Naive thymus-derived CD4-positive, alpha-beta T cell (primary cell): ENCODE results near the gene CD101. TPM values are rescaled to one million over a fixed set of nuclear protein-coding genes. Genes with fewer than 3 reads are reported as not detected.

Experiments used
- ATAC-seq: fragments of 150-1000 bp; cut with Tn5 transposase; 2 replicates; pipeline ENCODE4 v1.10.0; 2021; ENCODE audit warnings: mild to moderate bottlenecking, moderate library complexity
- CTCF ChIA-PET: fragments of 350-600 bp; sonication (Branson Sonifier 250); formaldehyde crosslinking; loops from one replicate; lab custom pipeline; 2021; ENCODE audit warnings: antibody characterized with exemption; lab: Charles Lee
- POLR2A ChIA-PET: fragments of 350-600 bp; sonication (Branson Sonifier 250); formaldehyde crosslinking; loops from one replicate; lab custom pipeline; 2021; ENCODE audit warnings: antibody characterized with exemption, inconsistent platforms; lab: Charles Lee
- DNase-seq, 9 donors: peaks; one replicate each; pipeline versions ENCODE4 v3.0.0 to v3.0.0-alpha.2; 2020 to 2022; ENCODE audit warnings: mixed read lengths in 1 of 9
- H3K27ac ChIP-seq: one replicate; pipeline ENCODE4 v1.7.0; 2013; ENCODE audit warnings: mild to moderate bottlenecking, low read depth, low read length, moderate library complexity
- H3K27me3 ChIP-seq, 2 donors: one replicate each; pipeline ENCODE4 v1.7.0; 2013; ENCODE audit warnings: low read length in 2 of 2, mild to moderate bottlenecking in 2 of 2, moderate library complexity in 2 of 2; ENCODE audit not compliant: control insufficient read depth in 2 of 2, insufficient read depth in 2 of 2
- H3K36me3 ChIP-seq, 3 experiments: 1 replicate in 2 of 3; 2 replicates in 1 of 3; pipeline ENCODE4 v1.7.0; 2013; ENCODE audit warnings: low read length in 3 of 3, mild to moderate bottlenecking in 3 of 3, moderate library complexity in 1 of 3; ENCODE audit not compliant: insufficient read depth in 3 of 3, control insufficient read depth in 2 of 3
- H3K4me1 ChIP-seq, 2 donors: one replicate each; pipeline ENCODE4 v1.7.0; 2013; ENCODE audit warnings: low read length in 2 of 2, mild to moderate bottlenecking in 2 of 2, moderate library complexity in 1 of 2; ENCODE audit not compliant: control insufficient read depth in 2 of 2, insufficient read depth in 2 of 2
- H3K4me3 ChIP-seq: 2 replicates; pipeline ENCODE4 v1.7.0; 2013; ENCODE audit warnings: mild to moderate bottlenecking, low read length
- H3K9me3 ChIP-seq, 3 experiments: 1 replicate in 2 of 3; 2 replicates in 1 of 3; pipeline ENCODE4 v1.7.0; 2013; ENCODE audit warnings: low read length in 3 of 3; ENCODE audit not compliant: control insufficient read depth in 2 of 3
- H3K27ac Mint-ChIP-seq, 9 donors: one replicate each; pipeline ENCODE4 v1.8.0; 2020 to 2022; ENCODE audit warnings: mixed read lengths in 9 of 9, mild to moderate bottlenecking in 8 of 9, moderate library complexity in 5 of 9, inconsistent platforms in 2 of 9
- H3K27me3 Mint-ChIP-seq, 5 donors: one replicate each; pipeline ENCODE4 v1.8.0; 2021 to 2022; ENCODE audit warnings: mixed read lengths in 5 of 5, mild to moderate bottlenecking in 1 of 5
- H3K36me3 Mint-ChIP-seq, 5 donors: one replicate each; pipeline ENCODE4 v1.8.0; 2020 to 2022; ENCODE audit warnings: mixed read lengths in 5 of 5, mild to moderate bottlenecking in 3 of 5, inconsistent platforms in 1 of 5
- H3K4me1 Mint-ChIP-seq, 7 donors: one replicate each; pipeline ENCODE4 v1.8.0; 2020 to 2022; ENCODE audit warnings: mixed read lengths in 7 of 7, mild to moderate bottlenecking in 3 of 7, inconsistent platforms in 1 of 7
- H3K4me3 Mint-ChIP-seq, 10 donors: one replicate each; pipeline ENCODE4 v1.8.0; 2020 to 2022; ENCODE audit warnings: mild to moderate bottlenecking in 10 of 10, mixed read lengths in 10 of 10, moderate library complexity in 6 of 10, inconsistent platforms in 2 of 10
- H3K9me3 Mint-ChIP-seq, 11 donors: one replicate each; pipeline ENCODE4 v1.8.0; 2020 to 2022; ENCODE audit warnings: mixed read lengths in 11 of 11, mild to moderate bottlenecking in 4 of 11, inconsistent platforms in 1 of 11, moderate library complexity in 1 of 11
- intact Hi-C, 2 donors: fragments of 100-400 bp; cut with micrococcal nuclease; formaldehyde crosslinking; loops; one replicate each; pipeline ENCODE4 v1.15.1; 2023
- polyA plus RNA-seq, 2 donors: library from polyadenylated mRNA; unstranded; fragments of 300-500 nt; fragmentation: Illumina TruSeq; gene quantifications; one replicate each; pipeline ENCODE4 v1.2.3, GENCODE V29; 2021
- total RNA-seq, 6 experiments: library from RNA in 5 of 6; stranded (reverse) in 5 of 6; gene quantifications; 1 replicate in 5 of 6; 2 replicates in 1 of 6; pipeline ENCODE4 v1.2.3 and lab custom pipeline; 2021 to 2026

Gene CD101
- total and polyA plus RNA-seq, 7 experiments from 2014 or later: 3.9 to 15.4 (median 9.9) TPM

DNA sequence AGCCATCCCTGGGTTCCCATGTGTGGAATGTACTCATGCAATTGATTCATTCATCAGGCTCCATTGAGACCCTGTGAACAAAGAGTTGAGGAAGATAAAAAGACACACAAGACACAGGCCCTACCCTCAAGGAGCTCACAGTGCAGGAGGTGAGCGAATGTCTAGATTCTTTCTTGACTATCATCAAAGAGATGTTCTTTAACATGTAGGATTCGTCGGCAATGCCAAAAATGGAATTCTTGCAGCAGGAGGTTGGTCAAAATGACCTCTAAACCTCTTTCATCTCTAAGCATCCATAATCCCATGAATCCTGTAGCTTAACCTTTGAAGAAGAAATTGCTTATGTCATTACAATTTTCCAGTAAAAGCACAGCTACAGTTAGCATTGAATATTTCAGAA, 30.7 kb downstream of the CD101 start:
- H3K36me3 ChIP-seq: no peaks in the 10 kb centered on the region
- DNase-seq (no peak), ATAC-seq (no peak)
- no peak overlapping the region for H3K27ac ChIP-seq
- no peaks in the 10 kb centered on the region for H3K4me1 ChIP-seq
- no peak overlapping the region for H3K4me3 ChIP-seq
- intact Hi-C loops: no loop called here
- Mint-ChIP-seq H3K27me3 (no peaks in the 10 kb centered on the region), H3K27ac (no peak overlapping the region), H3K4me1 (peaks cover 6 to 28% (median 15%) of the 10 kb centered on the region in 7 donors), H3K4me3 (no peak overlapping the region), H3K9me3 (no peaks in the 10 kb centered on the region), H3K36me3 (peaks cover 0 to 6% (median 3%) of the 10 kb centered on the region in 5 donors)
- no peaks in the 10 kb centered on the region for H3K27me3 ChIP-seq
- ChIA-PET CTCF (interaction anchor here (0.8 kb wide), 1 partner anchor 307 kb away, joined by 3 read pairs; no protein-coding TSS in a partner anchor), POLR2A (no interaction called here)
- H3K9me3 ChIP-seq: no peaks in the 10 kb centered on the region

GRCh38 chr1:117032681-117033539, 31.4 kb downstream of the CD101 start:
- no peak for ATAC-seq
- Mint-ChIP-seq H3K27ac (peak overlapping the region in 3 of 9 donors; percentile 2 to 34 (median 3)), H3K27me3 (no peaks in the 10 kb centered on the region), H3K36me3 (peaks cover 0 to 6% (median 3%) of the 10 kb centered on the region in 5 donors), H3K4me3 (no peak overlapping the region), H3K4me1 (peaks cover 6 to 28% (median 15%) of the 10 kb centered on the region in 7 donors), H3K9me3 (no peaks in the 10 kb centered on the region)
- ChIA-PET POLR2A (no interaction called here), CTCF (interaction anchor here (0.8 kb wide), 1 partner anchor 308 kb away, joined by 3 read pairs; no protein-coding TSS in a partner anchor)
- H3K36me3 ChIP-seq: no peaks in the 10 kb centered on the region
- no peak overlapping the region for H3K4me3 ChIP-seq
- intact Hi-C loops: no loop called here
- no peaks in the 10 kb centered on the region for H3K4me1 ChIP-seq
- no peak overlapping the region for H3K27ac ChIP-seq
- DNase-seq: no peak
- no peaks in the 10 kb centered on the region for H3K9me3 ChIP-seq
- H3K27me3 ChIP-seq: no peaks in the 10 kb centered on the region

DNA sequence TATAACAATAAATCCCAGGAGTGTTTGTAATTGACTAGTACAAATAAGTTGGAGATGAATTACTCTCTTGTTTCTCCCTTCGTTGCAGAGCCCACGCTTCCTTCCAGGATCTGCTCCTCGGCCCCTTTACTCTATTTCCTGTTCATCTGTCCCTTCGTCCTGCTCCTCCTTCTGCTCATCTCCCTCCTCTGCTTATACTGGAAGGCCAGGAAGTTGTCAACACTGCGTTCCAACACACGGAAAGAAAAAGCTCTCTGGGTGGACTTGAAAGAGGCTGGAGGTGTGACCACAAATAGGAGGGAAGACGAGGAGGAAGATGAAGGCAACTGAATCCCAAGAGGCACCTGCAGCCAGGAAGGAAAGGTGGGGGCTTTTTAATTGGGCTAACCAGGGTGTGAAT, 32.2 kb downstream of the CD101 start:
- H3K36me3 ChIP-seq: no peaks in the 10 kb centered on the region
- peak overlapping the region in 1 of 9 donors; percentile 60 for H3K27ac Mint-ChIP-seq

GRCh38 chr1:117034791-117035290, 33.3 kb downstream of the CD101 start:
- POLR2A ChIA-PET: no interaction called here
- H3K36me3 Mint-ChIP-seq: peaks cover 0 to 6% (median 3%) of the 10 kb centered on the region in 5 donors
- H3K27me3 ChIP-seq: no peaks in the 10 kb centered on the region
- peaks cover 5 to 28% (median 15%) of the 10 kb centered on the region in 7 donors for H3K4me1 Mint-ChIP-seq
- no peak overlapping the region for H3K4me3 ChIP-seq
- no peaks in the 10 kb centered on the region for H3K4me1 ChIP-seq
- DNase-seq: no peak
- CTCF ChIA-PET: no interaction called here
- intact Hi-C loops: no loop called here
- H3K27me3 Mint-ChIP-seq: no peaks in the 10 kb centered on the region
- no peak for ATAC-seq
- H3K27ac Mint-ChIP-seq: peak overlapping the region in 1 of 9 donors; percentile 23
- H3K9me3 ChIP-seq: no peaks in the 10 kb centered on the region
- H3K9me3 Mint-ChIP-seq: no peaks in the 10 kb centered on the region
- H3K4me3 Mint-ChIP-seq: no peak overlapping the region
- H3K27ac ChIP-seq: no peak overlapping the region
- no peaks in the 10 kb centered on the region for H3K36me3 ChIP-seq

More for the DNA sequence above, 32.2 kb downstream of the CD101 start:
- Mint-ChIP-seq H3K27me3 (no peaks in the 10 kb centered on the region), H3K9me3 (no peaks in the 10 kb centered on the region), H3K4me1 (peaks cover 6 to 28% (median 15%) of the 10 kb centered on the region in 7 donors), H3K4me3 (no peak overlapping the region), H3K36me3 (peaks cover 0 to 6% (median 3%) of the 10 kb centered on the region in 5 donors)
- DNase-seq: no peak
- H3K9me3 ChIP-seq: no peaks in the 10 kb centered on the region
- H3K27me3 ChIP-seq: no peaks in the 10 kb centered on the region
- ChIA-PET POLR2A (no interaction called here), CTCF (no interaction called here)
- no peak overlapping the region for H3K4me3 ChIP-seq
- intact Hi-C loops: no loop called here
- ATAC-seq: no peak
- H3K4me1 ChIP-seq: no peaks in the 10 kb centered on the region
- no peak overlapping the region for H3K27ac ChIP-seq

DNA sequence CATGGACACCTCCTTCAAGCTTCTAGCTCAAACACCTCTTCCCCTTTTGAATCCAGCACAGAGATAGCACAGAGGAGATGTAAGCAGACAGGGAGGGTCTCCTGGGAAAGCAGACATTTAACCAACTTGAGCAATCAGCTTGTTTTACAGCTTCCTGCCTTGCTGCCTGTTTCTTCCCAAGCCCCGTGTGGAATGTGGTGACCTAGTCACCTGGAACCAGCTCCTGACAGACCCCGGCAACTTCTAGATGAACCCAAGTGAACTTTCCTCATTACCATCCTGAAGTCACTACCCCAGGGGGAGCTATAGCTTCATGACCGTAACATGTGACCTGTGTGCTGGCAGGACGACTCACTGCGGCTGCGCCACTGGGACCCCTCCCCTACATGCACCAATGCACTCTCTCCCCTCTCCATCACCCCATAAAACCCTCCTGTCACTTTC, 34.5 kb downstream of the CD101 start:
- H3K36me3 Mint-ChIP-seq: peaks cover 0 to 8% (median 3%) of the 10 kb centered on the region in 5 donors
- no peaks in the 10 kb centered on the region for H3K4me1 ChIP-seq
- H3K4me1 Mint-ChIP-seq: peaks cover 2 to 23% (median 14%) of the 10 kb centered on the region in 7 donors
- intact Hi-C loops: no loop called here
- no peaks in the 10 kb centered on the region for H3K9me3 ChIP-seq
- no peak for ATAC-seq
- no peak overlapping the region for H3K4me3 Mint-ChIP-seq
- CTCF ChIA-PET: no interaction called here
- no peak overlapping the region for H3K4me3 ChIP-seq
- no peak for DNase-seq
- no peaks in the 10 kb centered on the region for H3K36me3 ChIP-seq
- no peak overlapping the region for H3K27ac ChIP-seq
- H3K9me3 Mint-ChIP-seq: peaks cover 0 to 2% (median 0%) of the 10 kb centered on the region in 11 donors
- H3K27me3 ChIP-seq: no peaks in the 10 kb centered on the region
- no peaks in the 10 kb centered on the region for H3K27me3 Mint-ChIP-seq
- POLR2A ChIA-PET: interaction anchor here (0.7 kb wide), 1 partner anchor 13 kb away, joined by 5 read pairs; no protein-coding TSS in a partner anchor
- H3K27ac Mint-ChIP-seq: peak overlapping the region in 1 of 9 donors; percentile 38

DNA sequence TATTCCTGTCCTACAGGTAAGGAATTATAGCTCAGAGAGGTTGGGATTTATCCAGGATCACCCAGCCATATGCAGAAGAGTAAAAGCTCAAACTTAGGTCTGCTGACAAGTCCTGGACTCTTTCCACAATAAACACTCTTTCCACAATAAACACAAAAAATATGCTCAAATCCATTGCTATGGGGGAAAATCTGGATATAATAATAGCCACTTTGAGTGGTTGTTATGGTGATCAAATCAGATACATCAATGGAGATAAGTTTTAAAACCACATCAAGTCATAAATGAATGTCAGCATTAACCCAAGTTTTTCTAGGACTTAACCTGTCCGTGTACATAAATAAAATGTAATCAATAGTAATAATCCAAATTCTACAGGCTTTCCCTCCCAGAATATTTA, 36.2 kb downstream of the CD101 start:
- peaks cover 0 to 5% (median 0%) of the 10 kb centered on the region in 11 donors for H3K9me3 Mint-ChIP-seq
- H3K27ac ChIP-seq: no peak overlapping the region
- H3K9me3 ChIP-seq: no peaks in the 10 kb centered on the region
- H3K4me3 ChIP-seq: no peak overlapping the region
- POLR2A ChIA-PET: no interaction called here
- no peak for ATAC-seq
- peaks cover 2 to 15% (median 11%) of the 10 kb centered on the region in 7 donors for H3K4me1 Mint-ChIP-seq
- H3K36me3 ChIP-seq: no peaks in the 10 kb centered on the region
- no peaks in the 10 kb centered on the region for H3K27me3 ChIP-seq
- CTCF ChIA-PET: interaction anchor here (0.7 kb wide), 1 partner anchor 103 kb away, joined by 3 read pairs; no protein-coding TSS in a partner anchor
- no peak overlapping the region for H3K4me3 Mint-ChIP-seq
- no peak for DNase-seq
- H3K4me1 ChIP-seq: no peaks in the 10 kb centered on the region
- H3K27me3 Mint-ChIP-seq: no peaks in the 10 kb centered on the region
- H3K36me3 Mint-ChIP-seq: peaks cover 0 to 6% (median 3%) of the 10 kb centered on the region in 5 donors
- no peak overlapping the region for H3K27ac Mint-ChIP-seq
- intact Hi-C loops: no loop called here
